ENCODE measurements around the gene APBA1.

GRCh38 chr9:69646810-69647209, 25.4 kb downstream of the APBA1 start:
- TF ChIP-seq, protein P1, sequence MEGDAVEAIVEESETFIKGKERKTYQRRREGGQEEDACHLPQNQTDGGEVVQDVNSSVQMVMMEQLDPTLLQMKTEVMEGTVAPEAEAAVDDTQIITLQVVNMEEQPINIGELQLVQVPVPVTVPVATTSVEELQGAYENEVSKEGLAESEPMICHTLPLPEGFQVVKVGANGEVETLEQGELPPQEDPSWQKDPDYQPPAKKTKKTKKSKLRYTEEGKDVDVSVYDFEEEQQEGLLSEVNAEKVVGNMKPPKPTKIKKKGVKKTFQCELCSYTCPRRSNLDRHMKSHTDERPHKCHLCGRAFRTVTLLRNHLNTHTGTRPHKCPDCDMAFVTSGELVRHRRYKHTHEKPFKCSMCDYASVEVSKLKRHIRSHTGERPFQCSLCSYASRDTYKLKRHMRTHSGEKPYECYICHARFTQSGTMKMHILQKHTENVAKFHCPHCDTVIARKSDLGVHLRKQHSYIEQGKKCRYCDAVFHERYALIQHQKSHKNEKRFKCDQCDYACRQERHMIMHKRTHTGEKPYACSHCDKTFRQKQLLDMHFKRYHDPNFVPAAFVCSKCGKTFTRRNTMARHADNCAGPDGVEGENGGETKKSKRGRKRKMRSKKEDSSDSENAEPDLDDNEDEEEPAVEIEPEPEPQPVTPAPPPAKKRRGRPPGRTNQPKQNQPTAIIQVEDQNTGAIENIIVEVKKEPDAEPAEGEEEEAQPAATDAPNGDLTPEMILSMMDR (conservative IDR thresholded peaks at IDR 0.05 in 1 of 2, IDR thresholded peaks at IDR 0.05 in 1 of 2; ENCODE audit: extremely low read depth in 1 of 2, insufficient read depth in 1 of 2, low read depth in 1 of 2, low read length in 2 of 2), result no peak
- no peak for TF ChIP-seq EZH2 (IDR thresholded peaks at IDR 0.05; ENCODE audit: borderline replicate concordance, low read length)
